CD4-positive, CD25-positive, alpha-beta regulatory T cell (primary cell): Measurements from ENCODE around the gene DNAH9. TPM values are rescaled to one million over a fixed set of nuclear protein-coding genes. Genes with fewer than 3 reads are reported as not detected.
A peak's percentile ranks its signal among the peaks of the same experiment; 100 is the strongest.

Experiments
- ATAC-seq, 2 donors: fragments of 150-1000 bp; cut with Tn5 transposase; one replicate each; pipeline ENCODE4 v1.10.0; 2021; ENCODE audit warnings: low read depth in 2 of 2, moderate number of reproducible peaks in 2 of 2, moderate library complexity in 1 of 2
- DNase-seq, 3 donors: peaks; one replicate each; pipeline versions ENCODE4 v3.0.0 to v3.0.0-alpha.2; 2012 to 2022; ENCODE audit warnings: mixed read lengths in 1 of 3
- H3K27ac ChIP-seq: one replicate; pipeline ENCODE4 v1.7.0; 2013; ENCODE audit warnings: mild to moderate bottlenecking, low read length; ENCODE audit not compliant: insufficient read depth, poor library complexity, severe bottlenecking
- H3K27me3 ChIP-seq: one replicate; pipeline ENCODE4 v1.7.0; 2013; ENCODE audit warnings: low read length; ENCODE audit not compliant: control insufficient read depth, insufficient read depth
- H3K36me3 ChIP-seq: one replicate; pipeline ENCODE4 v1.7.0; 2013; ENCODE audit warnings: mild to moderate bottlenecking, low read length, moderate library complexity; ENCODE audit not compliant: control insufficient read depth, insufficient read depth
- H3K4me1 ChIP-seq: 2 replicates; pipeline ENCODE4 v1.7.0; 2013; ENCODE audit warnings: mild to moderate bottlenecking, low read length; ENCODE audit not compliant: insufficient read depth, control insufficient read depth, poor library complexity, severe bottlenecking
- H3K4me3 ChIP-seq: one replicate; pipeline ENCODE4 v1.7.0; 2013; ENCODE audit warnings: low read depth, mild to moderate bottlenecking, low read length, moderate library complexity
- H3K9me3 ChIP-seq, 2 experiments: 1 replicate in 1 of 2; 2 replicates in 1 of 2; pipeline ENCODE4 v1.7.0; 2013; ENCODE audit warnings: low read length in 2 of 2, mild to moderate bottlenecking in 1 of 2, moderate library complexity in 1 of 2; ENCODE audit not compliant: control insufficient read depth in 2 of 2
- H3K27ac Mint-ChIP-seq, 3 donors: one replicate each; pipeline ENCODE4 v1.8.0; 2020 to 2022; ENCODE audit warnings: mild to moderate bottlenecking in 3 of 3, mixed read lengths in 3 of 3, moderate library complexity in 2 of 3
- H3K27me3 Mint-ChIP-seq: one replicate; pipeline ENCODE4 v1.8.0; 2022; ENCODE audit warnings: mild to moderate bottlenecking, mixed read lengths
- H3K36me3 Mint-ChIP-seq: one replicate; pipeline ENCODE4 v1.8.0; 2020; ENCODE audit warnings: mixed read lengths
- H3K4me1 Mint-ChIP-seq, 4 donors: one replicate each; pipeline ENCODE4 v1.8.0; 2020 to 2022; ENCODE audit warnings: mixed read lengths in 4 of 4, mild to moderate bottlenecking in 1 of 4
- H3K4me3 Mint-ChIP-seq, 4 donors: one replicate each; pipeline ENCODE4 v1.8.0; 2020 to 2022; ENCODE audit warnings: mild to moderate bottlenecking in 4 of 4, mixed read lengths in 4 of 4, moderate library complexity in 3 of 4
- H3K9me3 Mint-ChIP-seq, 7 donors: one replicate each; pipeline ENCODE4 v1.8.0; 2020 to 2022; ENCODE audit warnings: mixed read lengths in 7 of 7, mild to moderate bottlenecking in 3 of 7, moderate library complexity in 2 of 7
- polyA plus RNA-seq, 4 donors: library from polyadenylated mRNA; unstranded; fragments of 300-500 nt; fragmentation: Illumina TruSeq; gene quantifications; one replicate each; pipeline ENCODE4 v1.2.3, GENCODE V29; 2021
- total RNA-seq: library from RNA; stranded (reverse); gene quantifications from one replicate; pipeline ENCODE4 v1.2.3, GENCODE V29; 2022

DNAH9 gene
- total and polyA plus RNA-seq, 5 donors from 2014 or later: not detected

- H3K9me3 ChIP-seq: no peaks in the 10 kb centered on the region
- Mint-ChIP-seq H3K4me1 (no peaks in the 10 kb centered on the region), H3K27me3 (no peaks in the 10 kb centered on the region), H3K27ac (no peak overlapping the region), H3K9me3 (peaks cover 0 to 11% (median 0%) of the 10 kb centered on the region in 7 donors), H3K4me3 (no peak overlapping the region), H3K36me3 (no peaks in the 10 kb centered on the region)
- no peaks in the 10 kb centered on the region for H3K36me3 ChIP-seq
- no peak overlapping the region for H3K4me3 ChIP-seq
- no peak for ATAC-seq
- H3K27me3 ChIP-seq: no peaks in the 10 kb centered on the region
- H3K4me1 ChIP-seq: no peaks in the 10 kb centered on the region
- no peak for DNase-seq
- H3K27ac ChIP-seq: no peak overlapping the region
Measured at GRCh38 chr17:11853321-11854151, 255.3 kb downstream of the DNAH9 start.

- Mint-ChIP-seq H3K4me3 (no peak overlapping the region), H3K36me3 (no peaks in the 10 kb centered on the region), H3K27me3 (no peaks in the 10 kb centered on the region), H3K9me3 (peaks cover 2 to 7% (median 3%) of the 10 kb centered on the region in 7 donors), H3K4me1 (peaks cover 0 to 6% (median 0%) of the 10 kb centered on the region in 4 donors), H3K27ac (no peak overlapping the region)
- H3K27me3 ChIP-seq: no peaks in the 10 kb centered on the region
- no peak overlapping the region for H3K4me3 ChIP-seq
- H3K4me1 ChIP-seq: no peaks in the 10 kb centered on the region
- no peak overlapping the region for H3K27ac ChIP-seq
- ATAC-seq: no peak
- H3K9me3 ChIP-seq: no peaks in the 10 kb centered on the region
- no peak for DNase-seq
- H3K36me3 ChIP-seq: no peaks in the 10 kb centered on the region
Measured at GRCh38 chr17:11855306-11855705, 257.0 kb downstream of the DNAH9 start.

- Histone ChIP-seq H3K4me3 (no peak overlapping the region), H3K4me1 (no peaks in the 10 kb centered on the region), H3K27ac (no peak overlapping the region), H3K27me3 (no peaks in the 10 kb centered on the region), H3K9me3 (no peaks in the 10 kb centered on the region), H3K36me3 (no peaks in the 10 kb centered on the region)
- Mint-ChIP-seq H3K9me3 (peaks cover 0 to 7% (median 3%) of the 10 kb centered on the region in 7 donors), H3K4me1 (peaks cover 0 to 6% (median 0%) of the 10 kb centered on the region in 4 donors), H3K27ac (no peak overlapping the region), H3K27me3 (no peaks in the 10 kb centered on the region), H3K4me3 (peak overlapping the region in 1 of 4 donors; percentile 65), H3K36me3 (no peaks in the 10 kb centered on the region)
- no peak for ATAC-seq
- DNase-seq: no peak
Measured at GRCh38 chr17:11857006-11857405, 258.7 kb downstream of the DNAH9 start.

- DNase-seq: no peak
- H3K4me1 Mint-ChIP-seq: no peaks in the 10 kb centered on the region
- no peak overlapping the region for H3K4me3 ChIP-seq
Measured at GRCh38 chr17:11869680-11870394, 271.6 kb downstream of the DNAH9 start.

GRCh38 chr17:11871773-11872172 lies 273.5 kb downstream of the DNAH9 start:
- no peaks in the 10 kb centered on the region for H3K4me1 Mint-ChIP-seq

More at GRCh38 chr17:11869680-11870394, 271.6 kb downstream of the DNAH9 start:
- Mint-ChIP-seq H3K4me3 (no peak overlapping the region), H3K9me3 (peaks cover 0 to 5% (median 1%) of the 10 kb centered on the region in 7 donors), H3K27ac (no peak overlapping the region), H3K36me3 (no peaks in the 10 kb centered on the region), H3K27me3 (no peaks in the 10 kb centered on the region)
- no peaks in the 10 kb centered on the region for H3K9me3 ChIP-seq
- no peak for ATAC-seq
- no peaks in the 10 kb centered on the region for H3K27me3 ChIP-seq
- H3K4me1 ChIP-seq: no peaks in the 10 kb centered on the region
- H3K27ac ChIP-seq: no peak overlapping the region
- H3K36me3 ChIP-seq: no peaks in the 10 kb centered on the region

GRCh38 chr17:11874756-11875155 lies 276.5 kb downstream of the DNAH9 start:
- peaks cover 0 to 3% (median 0%) of the 10 kb centered on the region in 7 donors for H3K9me3 Mint-ChIP-seq
- Histone ChIP-seq H3K27ac (no peak overlapping the region), H3K27me3 (no peaks in the 10 kb centered on the region), H3K36me3 (no peaks in the 10 kb centered on the region), H3K4me3 (no peak overlapping the region), H3K4me1 (no peaks in the 10 kb centered on the region), H3K9me3 (no peaks in the 10 kb centered on the region)
- no peaks in the 10 kb centered on the region for H3K4me1 Mint-ChIP-seq
- ATAC-seq: no peak
- H3K36me3 Mint-ChIP-seq: no peaks in the 10 kb centered on the region
- no peaks in the 10 kb centered on the region for H3K27me3 Mint-ChIP-seq
- H3K27ac Mint-ChIP-seq: no peak overlapping the region
- no peak for DNase-seq
- H3K4me3 Mint-ChIP-seq: no peak overlapping the region

More at GRCh38 chr17:11871773-11872172, 273.5 kb downstream of the DNAH9 start:
- no peaks in the 10 kb centered on the region for H3K36me3 Mint-ChIP-seq
- ATAC-seq: no peak
- no peaks in the 10 kb centered on the region for H3K4me1 ChIP-seq
- H3K9me3 Mint-ChIP-seq: peaks cover 0 to 5% (median 2%) of the 10 kb centered on the region in 7 donors
- H3K27ac Mint-ChIP-seq: no peak overlapping the region
- no peaks in the 10 kb centered on the region for H3K9me3 ChIP-seq
- H3K4me3 ChIP-seq: no peak overlapping the region
- no peaks in the 10 kb centered on the region for H3K36me3 ChIP-seq
- DNase-seq: no peak
- H3K4me3 Mint-ChIP-seq: no peak overlapping the region
- H3K27me3 Mint-ChIP-seq: no peaks in the 10 kb centered on the region
- H3K27ac ChIP-seq: no peak overlapping the region
- H3K27me3 ChIP-seq: no peaks in the 10 kb centered on the region

- H3K27me3 ChIP-seq: no peaks in the 10 kb centered on the region
- H3K36me3 ChIP-seq: no peaks in the 10 kb centered on the region
- H3K4me3 ChIP-seq: no peak overlapping the region
- Mint-ChIP-seq H3K9me3 (peaks cover 0 to 2% (median 0%) of the 10 kb centered on the region in 7 donors), H3K27me3 (no peaks in the 10 kb centered on the region), H3K27ac (no peak overlapping the region), H3K4me1 (no peaks in the 10 kb centered on the region), H3K36me3 (no peaks in the 10 kb centered on the region), H3K4me3 (no peak overlapping the region)
- H3K9me3 ChIP-seq: no peaks in the 10 kb centered on the region
- no peak for ATAC-seq
- no peak overlapping the region for H3K27ac ChIP-seq
- no peaks in the 10 kb centered on the region for H3K4me1 ChIP-seq
- no peak for DNase-seq
Measured at GRCh38 chr17:11880714-11881113, 282.4 kb downstream of the DNAH9 start.
